ENCODE measurements around the gene SUGCT.
"Not testable (repeated sequence)": the region's sequence is repeated elsewhere in the genome, so short reads cannot be mapped to it uniquely, and the experiment has no call there.

The SUGCT gene

DNA sequence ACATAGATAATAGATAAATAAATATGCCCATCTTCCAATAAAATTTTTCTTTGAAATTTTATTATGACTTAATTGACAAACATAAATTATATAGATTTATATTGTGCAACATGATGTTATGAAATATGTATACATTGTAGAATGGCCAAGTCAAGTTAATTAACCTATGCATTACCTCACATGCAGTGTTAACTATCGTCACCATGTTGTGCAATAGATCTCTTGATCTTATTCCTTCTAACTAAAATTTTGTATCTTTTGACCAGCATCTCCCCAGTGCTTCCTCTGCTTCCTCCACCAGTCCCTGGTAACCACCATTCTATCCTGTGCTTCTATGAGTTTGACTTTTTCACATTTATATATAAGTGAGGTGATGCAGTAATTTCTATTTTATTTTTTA is 259.6 kb downstream of the SUGCT start:
- FAIRE-seq: no peak
- DNase-seq (ENCODE audit: low spot score): no peak

GRCh38 chr7:40400525-40400924 is 265.7 kb downstream of the SUGCT start:
- no peak for FAIRE-seq
- DNase-seq (ENCODE audit: low spot score): no peak

GRCh38 chr7:40401406-40401805 is 266.6 kb downstream of the SUGCT start:
- DNase-seq (ENCODE audit: low spot score) (no peak), FAIRE-seq (no peak)

DNA sequence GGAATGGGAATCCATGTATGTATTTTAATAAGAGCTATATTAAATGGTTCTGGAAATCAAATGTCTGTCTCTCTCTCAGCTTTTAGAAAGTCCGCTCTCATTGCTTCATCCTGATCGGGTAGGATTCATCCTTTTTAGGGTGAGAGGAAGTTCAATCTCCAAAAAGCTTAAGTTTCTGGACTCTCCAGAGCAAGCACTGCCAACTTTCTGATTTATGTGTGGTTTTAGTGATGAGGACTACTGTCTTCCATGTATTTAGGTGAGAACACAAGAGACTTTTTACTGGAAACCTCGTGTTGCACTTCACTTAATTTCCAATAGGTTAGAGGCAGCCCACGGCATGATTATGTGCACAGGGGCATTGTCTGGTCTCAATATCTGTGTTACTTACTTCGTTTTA is 267.9 kb downstream of the SUGCT start:
- FAIRE-seq: no peak
- no peak for DNase-seq (ENCODE audit: low spot score)

- no peak for FAIRE-seq
Observed at GRCh38 chr7:40403703-40404476, 269.1 kb downstream of the SUGCT start.

GRCh38 chr7:40405991-40406390 is 271.2 kb downstream of the SUGCT start:
- no peak for FAIRE-seq

More at GRCh38 chr7:40403703-40404476, 269.1 kb downstream of the SUGCT start:
- DNase-seq (ENCODE audit: low spot score): no peak

DNA sequence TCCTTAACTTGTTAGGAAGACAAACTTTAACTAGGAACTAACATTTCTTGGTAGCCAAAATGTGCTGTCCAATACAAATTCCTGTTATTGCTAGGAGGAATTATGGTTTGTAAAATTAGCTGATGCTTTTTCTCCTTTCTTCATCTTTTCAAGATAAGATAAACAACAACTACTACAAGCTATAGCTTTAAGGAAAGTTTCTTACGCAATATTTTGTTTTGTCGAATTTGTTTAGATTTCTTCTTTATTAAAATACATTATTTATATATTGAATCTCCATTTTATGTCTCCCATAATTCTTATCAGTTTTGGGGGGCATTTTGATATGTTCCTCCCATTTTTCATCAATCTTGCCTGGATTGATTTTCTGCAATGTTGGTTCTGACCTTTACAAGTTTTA is 277.5 kb downstream of the SUGCT start:
- FAIRE-seq (no peak), DNase-seq (ENCODE audit: low spot score) (no peak)

More at GRCh38 chr7:40405991-40406390, 271.2 kb downstream of the SUGCT start:
- no peak for DNase-seq (ENCODE audit: low spot score)

GRCh38 chr7:40414704-40415103 is 279.9 kb downstream of the SUGCT start:
- FAIRE-seq; DNase-seq (ENCODE audit: low spot score): not testable (repeated sequence)

DNA sequence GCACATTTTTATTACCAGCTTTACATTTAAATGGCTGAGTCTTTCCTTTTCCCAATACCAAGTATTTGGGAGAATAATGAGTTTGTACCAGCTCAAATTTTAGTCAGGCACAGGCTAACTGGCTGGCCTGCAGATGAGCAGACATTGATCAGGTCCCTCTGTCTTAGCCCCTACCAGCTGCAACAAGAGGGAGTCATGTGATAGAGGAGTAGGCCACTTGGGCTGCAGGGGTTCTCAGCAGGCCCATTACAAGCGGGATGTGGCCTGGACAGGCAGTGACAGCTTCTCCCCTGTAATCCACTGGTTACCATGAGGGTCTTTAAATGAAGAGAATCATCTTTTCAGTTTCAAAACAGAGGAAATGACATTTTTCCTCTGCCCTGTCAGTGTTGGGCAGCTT is 283.6 kb downstream of the SUGCT start:
- DNase-seq (ENCODE audit: low spot score): no peak
- FAIRE-seq: no peak

GRCh38 chr7:40418983-40419382 is 284.2 kb downstream of the SUGCT start:
- no peak for FAIRE-seq
- DNase-seq (ENCODE audit: low spot score): no peak

DNA sequence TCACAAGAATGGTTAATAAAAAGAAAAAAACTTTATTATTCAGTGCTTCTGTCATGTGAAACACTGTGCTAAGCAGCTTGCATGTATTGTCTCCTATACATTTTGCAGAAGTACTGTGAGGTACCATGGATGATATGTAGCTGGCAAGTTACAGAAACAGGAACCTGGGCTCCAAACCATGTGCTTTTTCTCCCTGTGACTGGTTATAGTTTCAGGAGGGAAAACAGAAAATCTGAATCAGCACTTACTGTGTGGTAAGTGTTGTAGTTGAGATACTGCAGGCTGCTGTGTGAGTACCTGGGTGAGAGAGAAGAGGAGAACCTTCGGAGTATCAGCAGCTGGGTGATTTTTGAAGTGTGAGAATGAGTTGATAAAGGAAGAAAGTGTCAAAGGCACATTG is 285.0 kb downstream of the SUGCT start:
- DNase-seq (ENCODE audit: low spot score) (no peak), FAIRE-seq (no peak)

DNA sequence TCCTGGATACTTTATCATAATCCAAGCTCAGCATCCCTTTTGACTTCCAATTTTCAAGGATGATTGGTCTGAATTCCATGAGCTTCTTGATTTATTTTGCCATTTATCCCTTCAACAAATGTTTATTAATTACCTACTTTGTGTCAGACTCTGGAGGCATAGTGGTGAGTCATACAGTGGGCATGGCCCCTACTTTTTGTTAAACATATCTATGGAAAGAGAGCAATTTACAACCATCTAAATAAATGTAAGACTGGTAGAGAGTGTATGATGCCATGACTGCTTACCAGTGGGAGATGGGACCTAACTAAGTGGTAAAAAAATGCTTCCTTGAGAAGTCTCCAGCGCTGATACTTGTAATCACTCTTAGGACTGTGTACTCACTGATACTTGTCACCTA is 286.6 kb downstream of the SUGCT start:
- DNase-seq (ENCODE audit: low spot score) (no peak), FAIRE-seq (no peak)

- DNase-seq (ENCODE audit: low spot score) (no peak), FAIRE-seq (no peak)
Observed at GRCh38 chr7:40425696-40426095, 290.9 kb downstream of the SUGCT start.

DNA sequence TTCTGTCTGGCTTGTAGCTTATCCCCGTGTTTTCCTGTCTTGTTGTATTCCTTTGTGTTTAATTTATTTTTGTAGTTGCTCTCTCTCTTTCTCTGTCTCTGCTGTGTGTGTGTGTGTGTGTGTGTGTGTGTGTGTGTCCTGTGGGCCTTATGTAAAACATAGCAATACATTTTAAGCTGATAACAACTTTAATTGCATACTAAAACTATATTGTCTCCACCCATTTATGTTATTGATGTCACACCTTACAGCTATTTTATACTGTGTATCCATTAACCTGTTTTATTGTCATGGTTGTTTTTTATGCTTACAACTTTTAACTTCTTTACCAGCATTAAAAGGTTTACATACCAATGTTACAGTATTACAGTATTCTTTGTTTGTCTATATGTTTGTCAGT is 293.6 kb downstream of the SUGCT start:
- FAIRE-seq (no peak), DNase-seq (ENCODE audit: low spot score) (no peak)

DNA sequence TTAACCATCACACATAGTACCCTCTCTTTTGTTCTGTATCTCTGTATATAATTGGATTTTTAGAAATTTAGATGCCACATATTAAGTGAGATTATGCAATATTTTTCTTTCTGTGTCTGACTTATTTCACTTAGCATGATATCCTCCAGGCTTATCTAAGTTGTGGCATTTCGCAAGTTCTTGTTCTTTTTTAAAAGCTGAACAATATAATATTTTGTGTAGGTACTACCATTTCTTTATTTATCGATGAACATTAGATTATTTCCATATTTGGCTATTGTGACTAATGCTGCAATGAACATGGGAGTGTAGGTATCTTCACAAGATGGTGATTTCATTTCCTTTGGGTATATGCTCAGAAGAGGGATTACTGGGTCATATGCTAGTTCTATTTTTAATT is 295.0 kb downstream of the SUGCT start:
- no peak for DNase-seq (ENCODE audit: low spot score)

DNA sequence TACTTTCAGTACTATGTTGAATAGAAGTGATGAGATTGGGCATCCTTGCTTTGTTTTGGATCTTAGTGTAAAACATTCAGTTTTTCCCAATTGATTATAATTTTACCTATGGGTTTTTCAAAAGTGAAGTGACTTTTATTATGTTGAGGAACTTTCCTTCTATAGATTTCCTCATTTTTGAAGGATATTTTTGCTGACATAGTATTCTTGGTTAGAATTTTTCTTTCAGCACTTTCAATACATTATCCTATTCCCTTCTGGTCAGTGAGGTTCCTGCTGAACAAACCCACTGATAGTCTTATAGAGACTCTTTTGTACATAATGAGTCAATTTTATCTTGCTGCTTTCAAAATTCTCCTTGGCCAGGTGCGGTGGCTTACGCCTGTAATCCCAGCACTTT is 297.2 kb downstream of the SUGCT start:
- FAIRE-seq: no peak
- DNase-seq (ENCODE audit: low spot score): no peak

More for the DNA sequence above, 295.0 kb downstream of the SUGCT start:
- no peak for FAIRE-seq

- no peak for FAIRE-seq
- no peak for DNase-seq (ENCODE audit: low spot score)
Observed at GRCh38 chr7:40436710-40437109, 301.9 kb downstream of the SUGCT start.

GRCh38 chr7:40437498-40437897 is 302.7 kb downstream of the SUGCT start:
- FAIRE-seq: peak; percentile 95
- DNase-seq (ENCODE audit: low spot score): peak; percentile 95

- no peak for DNase-seq (ENCODE audit: low spot score)
- FAIRE-seq: no peak
Observed at GRCh38 chr7:40437936-40438634, 303.3 kb downstream of the SUGCT start.

- FAIRE-seq (no peak), DNase-seq (ENCODE audit: low spot score) (no peak)
Observed at GRCh38 chr7:40439686-40440085, 304.9 kb downstream of the SUGCT start.

DNA sequence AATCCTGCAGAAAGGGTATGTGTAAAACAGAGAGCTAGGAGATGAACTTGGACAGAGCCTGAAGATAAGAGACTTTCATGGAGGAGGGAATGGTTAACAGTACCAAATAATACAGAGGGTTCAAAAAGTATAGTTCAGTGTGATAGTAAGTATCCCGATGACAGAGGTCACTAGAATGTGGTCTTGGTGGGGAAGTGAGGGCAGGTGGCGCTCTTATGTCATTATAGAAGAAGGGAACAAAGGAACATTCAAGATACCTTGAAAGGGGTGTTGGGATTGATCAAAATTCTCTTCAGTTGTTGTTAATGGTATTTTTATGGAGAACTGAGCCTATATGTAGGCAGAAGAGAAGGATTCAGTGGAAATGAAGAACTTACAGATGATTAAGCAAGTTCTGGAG is 312.5 kb downstream of the SUGCT start:
- no peak for FAIRE-seq
- no peak for DNase-seq (ENCODE audit: low spot score)

DNA sequence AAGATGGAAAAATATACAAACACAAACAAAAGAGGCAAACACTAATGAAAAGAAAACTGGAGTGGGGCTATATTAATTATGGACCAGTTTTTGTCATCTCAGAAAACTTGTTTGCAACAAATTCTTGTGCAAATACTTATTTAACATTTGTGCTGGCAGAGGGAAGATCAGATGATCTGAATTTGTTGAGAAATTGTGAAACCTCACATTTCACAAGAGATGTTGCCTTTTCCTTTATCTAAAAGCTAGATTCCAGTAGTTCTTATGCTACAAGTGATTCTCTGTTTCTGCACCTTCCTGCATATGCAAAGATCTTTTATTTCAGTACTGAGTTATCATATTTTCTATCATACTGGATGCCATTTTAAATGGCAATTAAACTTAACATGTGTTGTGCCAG is 320.7 kb downstream of the SUGCT start:
- no peak for FAIRE-seq
- DNase-seq (ENCODE audit: low spot score): no peak

All from RCC 7860 (cell line).